ENCODE measurements around the gene DAD1. TPM values are rescaled to one million over a fixed set of nuclear protein-coding genes. Genes with fewer than 3 reads are reported as not detected.

DAD1 gene
- total RNA-seq, 1 donor from 2014 or later, result 186 TPM

GRCh38 chr14:22533057-22533704 is 55.8 kb downstream of the DAD1 start:
- Histone ChIP-seq H3K4me1 (peaks cover 2 to 14% of the 10 kb centered on the region in 2 donors), H3K27ac (peak overlapping the region; percentile 62 to 72), H3K4me3 (no peak overlapping the region), H3K9me3 (no peaks in the 10 kb centered on the region), H3K27me3 (no peaks in the 10 kb centered on the region), H3K36me3 (no peaks in the 10 kb centered on the region)
- no peak for DNase-seq (ENCODE audit: low spot score in 2 of 2)
- no peak for TF ChIP-seq CTCF (IDR thresholded peaks at IDR 0.05)
- intact Hi-C loops (cut with DNase I), result no loop called here

GRCh38 chr14:22532345-22533056 is 56.5 kb downstream of the DAD1 start:
- Histone ChIP-seq H3K4me3 (no peak overlapping the region), H3K9me3 (no peaks in the 10 kb centered on the region), H3K27ac (peak overlapping the region; percentile 62 to 72), H3K4me1 (peaks cover 2 to 13% of the 10 kb centered on the region in 2 donors), H3K36me3 (no peaks in the 10 kb centered on the region), H3K27me3 (no peaks in the 10 kb centered on the region)
- intact Hi-C loops (cut with DNase I), result no loop called here
- no peak for TF ChIP-seq CTCF (IDR thresholded peaks at IDR 0.05)
- peak in 1 of 2 donors; percentile 30 for DNase-seq (ENCODE audit: low spot score in 2 of 2)

- peaks cover 2 to 7% of the 10 kb centered on the region in 2 donors for H3K4me1 ChIP-seq
Measured at GRCh38 chr14:22531451-22532344, 57.3 kb downstream of the DAD1 start.

GRCh38 chr14:22530127-22530526 is 58.9 kb downstream of the DAD1 start:
- H3K36me3 ChIP-seq, result no peaks in the 10 kb centered on the region
- TF ChIP-seq CTCF (IDR thresholded peaks at IDR 0.05), result no peak
- H3K27me3 ChIP-seq, result no peaks in the 10 kb centered on the region
- no peak overlapping the region for H3K27ac ChIP-seq
- DNase-seq (ENCODE audit: low spot score in 2 of 2), result no peak
- intact Hi-C loops (cut with DNase I), result no loop called here
- H3K4me3 ChIP-seq, result no peak overlapping the region
- no peaks in the 10 kb centered on the region for H3K9me3 ChIP-seq
- peaks cover 2 to 3% of the 10 kb centered on the region in 2 donors for H3K4me1 ChIP-seq

More at GRCh38 chr14:22531451-22532344, 57.3 kb downstream of the DAD1 start:
- no peaks in the 10 kb centered on the region for H3K9me3 ChIP-seq
- no peaks in the 10 kb centered on the region for H3K27me3 ChIP-seq
- no peak overlapping the region for H3K4me3 ChIP-seq
- H3K27ac ChIP-seq, result peak overlapping the region; percentile 62 to 72
- no peak for DNase-seq (ENCODE audit: low spot score in 2 of 2)
- no peak for TF ChIP-seq CTCF (IDR thresholded peaks at IDR 0.05)
- no peaks in the 10 kb centered on the region for H3K36me3 ChIP-seq
- intact Hi-C loops (cut with DNase I), result no loop called here

GRCh38 chr14:22526744-22527143 is 62.3 kb downstream of the DAD1 start:
- no peak for TF ChIP-seq CTCF (IDR thresholded peaks at IDR 0.05)
- Histone ChIP-seq H3K27ac (no peak overlapping the region), H3K27me3 (no peaks in the 10 kb centered on the region), H3K36me3 (no peaks in the 10 kb centered on the region), H3K4me1 (peaks cover 0 to 12% of the 10 kb centered on the region in 2 donors), H3K9me3 (no peaks in the 10 kb centered on the region), H3K4me3 (no peak overlapping the region)
- intact Hi-C loops (cut with DNase I), result no loop called here
- DNase-seq (ENCODE audit: low spot score in 2 of 2), result no peak

Data from ascending aorta (tissue), 2 donors.